H9 (cell line): ENCODE measurements around the gene NOL9. TPM values are rescaled to one million over a fixed set of nuclear protein-coding genes. Genes with fewer than 3 reads are reported as not detected.

Source experiments
- DNase-seq: peaks from one replicate; pipeline ENCODE4 v3.0.0-alpha.2; 2017
- H2AFZ ChIP-seq: one replicate; pipeline ENCODE4 v1.6.1; 2013; ENCODE audit warnings: mild to moderate bottlenecking, low read length, control low read depth, moderate library complexity
- H2AK5ac ChIP-seq: 2 replicates; pipeline ENCODE4 v1.6.1; 2013; ENCODE audit warnings: low read length, control low read depth, mixed read lengths; ENCODE audit not compliant: insufficient read length
- H2BK120ac ChIP-seq: one replicate; pipeline ENCODE4 v1.6.1; 2013; ENCODE audit warnings: low read depth, mild to moderate bottlenecking, low read length, control low read depth, inconsistent platforms; ENCODE audit not compliant: poor library complexity, severe bottlenecking
- H2BK12ac ChIP-seq: 2 replicates; pipeline ENCODE4 v1.6.1; 2013; ENCODE audit warnings: low read length, control low read depth, mixed read lengths, low read depth; ENCODE audit not compliant: insufficient read length
- H2BK15ac ChIP-seq: 2 replicates; pipeline ENCODE4 v1.6.1; 2013; ENCODE audit warnings: low read depth, low read length, control low read depth
- H2BK20ac ChIP-seq: one replicate; pipeline ENCODE4 v1.6.1; 2013; ENCODE audit warnings: low read depth, mild to moderate bottlenecking, low read length, control low read depth, inconsistent platforms; ENCODE audit not compliant: poor library complexity, severe bottlenecking
- H2BK5ac ChIP-seq: 2 replicates; pipeline ENCODE4 v1.6.1; 2013; ENCODE audit warnings: low read length, control low read depth, mixed read lengths; ENCODE audit not compliant: insufficient read length
- H3K14ac ChIP-seq: 2 replicates; pipeline ENCODE4 v1.6.1; 2013; ENCODE audit warnings: low read length, control low read depth; ENCODE audit not compliant: insufficient read depth
- H3K18ac ChIP-seq: 2 replicates; pipeline ENCODE4 v1.6.1; 2013; ENCODE audit warnings: low read depth, mild to moderate bottlenecking, mixed read lengths, low read length, control low read depth; ENCODE audit not compliant: insufficient read length
- H3K23ac ChIP-seq: 2 replicates; pipeline ENCODE4 v1.6.1; 2013; ENCODE audit warnings: low read length, control low read depth, mixed read lengths, low read depth; ENCODE audit not compliant: insufficient read length
- H3K23me2 ChIP-seq: 2 replicates; pipeline ENCODE4 v1.6.1; 2013; ENCODE audit warnings: low read depth, mild to moderate bottlenecking, mixed read lengths, low read length, control low read depth; ENCODE audit not compliant: insufficient read length, poor library complexity, severe bottlenecking
- H3K27ac ChIP-seq: 2 replicates; pipeline ENCODE4 v1.5.1; 2013; ENCODE audit warnings: low read length, control low read depth, mixed read lengths, low read depth; ENCODE audit not compliant: insufficient read length
- H3K27me3 ChIP-seq: 2 replicates; pipeline ENCODE4 v1.6.1; 2013; ENCODE audit warnings: low read length, control low read depth, inconsistent platforms; ENCODE audit not compliant: insufficient read depth
- H3K4ac ChIP-seq: 2 replicates; pipeline ENCODE4 v1.6.1; 2013; ENCODE audit warnings: low read depth, mild to moderate bottlenecking, control low read depth, inconsistent platforms, low read length, moderate library complexity
- H3K4me1 ChIP-seq: 2 replicates; pipeline ENCODE4 v1.6.1; 2013; ENCODE audit warnings: low read length, control low read depth, inconsistent platforms; ENCODE audit not compliant: insufficient read depth
- H3K4me2 ChIP-seq: 2 replicates; pipeline ENCODE4 v1.6.1; 2013; ENCODE audit warnings: low read length, control low read depth, mixed read lengths; ENCODE audit not compliant: insufficient read length, insufficient read depth
- H3K56ac ChIP-seq: 2 replicates; pipeline ENCODE4 v1.6.1; 2013; ENCODE audit warnings: low read depth, mild to moderate bottlenecking, mixed read lengths, low read length, control low read depth; ENCODE audit not compliant: insufficient read length
- H3K79me1 ChIP-seq: 2 replicates; pipeline ENCODE4 v1.6.1; 2013; ENCODE audit warnings: low read depth, mild to moderate bottlenecking, moderate library complexity, low read length, control low read depth, inconsistent platforms; ENCODE audit not compliant: insufficient read depth, poor library complexity, severe bottlenecking
- H3K79me2 ChIP-seq: 2 replicates; pipeline ENCODE4 v1.6.1; 2013; ENCODE audit warnings: low read length, control low read depth, inconsistent platforms; ENCODE audit not compliant: insufficient read depth
- H3K9ac ChIP-seq: 2 replicates; pipeline ENCODE4 v1.6.1; 2013; ENCODE audit warnings: low read length, control low read depth, mixed read lengths; ENCODE audit not compliant: insufficient read length; ENCODE audit errors: extremely low read depth
- H3K9me3 ChIP-seq: one replicate; pipeline ENCODE4 v1.6.1; 2013; ENCODE audit warnings: low read depth, low read length, inconsistent platforms; ENCODE audit not compliant: control insufficient read depth
- H3T11ph ChIP-seq: one replicate; pipeline ENCODE4 v1.6.1; 2013; ENCODE audit warnings: mild to moderate bottlenecking, low read length, control low read depth, inconsistent platforms
- H4K20me1 ChIP-seq: one replicate; pipeline ENCODE4 v1.6.1; 2013; ENCODE audit not compliant: control insufficient read depth, insufficient read length, insufficient read depth
- H4K5ac ChIP-seq: 2 replicates; pipeline ENCODE4 v1.6.1; 2013; ENCODE audit warnings: low read depth, mild to moderate bottlenecking, mixed read lengths, low read length, control low read depth; ENCODE audit not compliant: insufficient read length
- H4K8ac ChIP-seq: replicated peaks from 2 replicates; pipeline ENCODE4 v1.6.1; 2013; ENCODE audit warnings: low read length, control low read depth, mixed read lengths, low read depth; ENCODE audit not compliant: insufficient read length
- H4K91ac ChIP-seq: 2 replicates; pipeline ENCODE4 v1.6.1; 2013; ENCODE audit warnings: low read depth, mild to moderate bottlenecking, moderate library complexity, mixed read lengths, low read length, control low read depth; ENCODE audit not compliant: insufficient read length
- H3K27ac Mint-ChIP-seq, 3 experiments: 2 replicates in 2 of 3; 3 replicates in 1 of 3; pipeline ENCODE4 v1.8.0; 2020 to 2021; ENCODE audit warnings: mixed read lengths in 3 of 3, mild to moderate bottlenecking in 1 of 3, moderate library complexity in 1 of 3
- H3K27me3 Mint-ChIP-seq: 2 replicates; pipeline ENCODE4 v1.8.0; 2021; ENCODE audit warnings: low read depth, mild to moderate bottlenecking, moderate library complexity, mixed read lengths
- H3K36me3 Mint-ChIP-seq, 3 experiments: 2 replicates in 2 of 3; 3 replicates in 1 of 3; pipeline ENCODE4 v1.8.0; 2020 to 2021; ENCODE audit warnings: low read depth in 3 of 3, mixed read lengths in 3 of 3; ENCODE audit not compliant: insufficient read depth in 1 of 3
- H3K4me1 Mint-ChIP-seq, 2 experiments: 2 replicates each; pipeline ENCODE4 v1.8.0; 2020; ENCODE audit warnings: mixed read lengths in 2 of 2
- H3K4me3 Mint-ChIP-seq, 2 experiments: 2 replicates in 1 of 2; 3 replicates in 1 of 2; pipeline ENCODE4 v1.8.0; 2020 to 2021; ENCODE audit warnings: mild to moderate bottlenecking in 2 of 2, mixed read lengths in 2 of 2, moderate library complexity in 1 of 2
- H3K9me3 Mint-ChIP-seq, 2 experiments: 2 replicates in 1 of 2; 3 replicates in 1 of 2; pipeline ENCODE4 v1.8.0; 2020; ENCODE audit warnings: mild to moderate bottlenecking in 2 of 2, mixed read lengths in 2 of 2, moderate library complexity in 1 of 2
- WGBS: extraction: QIAGEN DNeasy Blood & Tissue Kit; methylation state at CpG from one replicate; pipeline ENCODE4 v1.1.7; 2013; ENCODE audit warnings: missing lambda C conversion rate, low lambda C conversion rate, mixed read lengths; ENCODE audit not compliant: insufficient read length; ENCODE audit errors: extremely low coverage; 5-methylcytosine and 5-hydroxymethylcytosine counted together
- total RNA-seq: library from RNA; stranded (reverse); gene quantifications from 2 replicates; pipeline ENCODE4 v1.2.1, GENCODE V29; 2021
- TF ChIP-seq, protein P1 (sequence below): fragments of 200-600 bp; sonication (generic); conservative IDR thresholded peaks from 3 replicates; pipeline ENCODE4 v1.8.0; 2021; ENCODE audit warnings: antibody characterized with exemption, mild to moderate bottlenecking

The NOL9 gene
- total RNA-seq, 1 experiment from 2014 or later: 50.4 TPM

DNA sequence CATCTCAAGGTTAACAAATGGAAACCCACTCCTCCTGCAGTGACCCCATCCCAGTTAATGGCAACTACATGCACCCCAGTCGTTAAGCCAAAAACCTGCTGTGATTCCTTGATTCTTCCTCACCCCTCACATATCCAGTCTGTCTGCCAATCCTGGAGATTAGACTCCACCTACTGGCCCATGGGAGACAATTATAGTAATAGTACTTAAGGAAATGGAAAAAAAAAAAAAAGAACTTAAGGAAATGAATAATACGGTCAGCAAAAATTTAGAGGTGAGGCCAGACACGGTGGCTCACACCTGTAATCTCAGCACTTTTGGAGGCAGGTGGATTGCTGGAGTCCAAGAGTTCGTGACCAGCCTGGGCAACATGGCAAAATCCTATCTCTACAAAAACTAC is 7.0 kb downstream of the NOL9 start:
- TF ChIP-seq, protein P1, sequence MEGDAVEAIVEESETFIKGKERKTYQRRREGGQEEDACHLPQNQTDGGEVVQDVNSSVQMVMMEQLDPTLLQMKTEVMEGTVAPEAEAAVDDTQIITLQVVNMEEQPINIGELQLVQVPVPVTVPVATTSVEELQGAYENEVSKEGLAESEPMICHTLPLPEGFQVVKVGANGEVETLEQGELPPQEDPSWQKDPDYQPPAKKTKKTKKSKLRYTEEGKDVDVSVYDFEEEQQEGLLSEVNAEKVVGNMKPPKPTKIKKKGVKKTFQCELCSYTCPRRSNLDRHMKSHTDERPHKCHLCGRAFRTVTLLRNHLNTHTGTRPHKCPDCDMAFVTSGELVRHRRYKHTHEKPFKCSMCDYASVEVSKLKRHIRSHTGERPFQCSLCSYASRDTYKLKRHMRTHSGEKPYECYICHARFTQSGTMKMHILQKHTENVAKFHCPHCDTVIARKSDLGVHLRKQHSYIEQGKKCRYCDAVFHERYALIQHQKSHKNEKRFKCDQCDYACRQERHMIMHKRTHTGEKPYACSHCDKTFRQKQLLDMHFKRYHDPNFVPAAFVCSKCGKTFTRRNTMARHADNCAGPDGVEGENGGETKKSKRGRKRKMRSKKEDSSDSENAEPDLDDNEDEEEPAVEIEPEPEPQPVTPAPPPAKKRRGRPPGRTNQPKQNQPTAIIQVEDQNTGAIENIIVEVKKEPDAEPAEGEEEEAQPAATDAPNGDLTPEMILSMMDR: no peak
- H3K9ac ChIP-seq: no peak overlapping the region
- no peak overlapping the region for H4K5ac ChIP-seq
- DNase-seq: no peak
- H2BK15ac ChIP-seq: no peak overlapping the region
- H3K27ac ChIP-seq: no peak overlapping the region
- H3K56ac ChIP-seq: no peak overlapping the region
- H3K4ac ChIP-seq: no peak overlapping the region
- H4K20me1 ChIP-seq: no peaks in the 10 kb centered on the region
- no peak overlapping the region for H2AFZ ChIP-seq
- no CpG with 5 or more reads among the region's 4 CpGs for WGBS
- no peak overlapping the region for H2BK12ac ChIP-seq
- no peak overlapping the region for H4K8ac ChIP-seq
- no peaks in the 10 kb centered on the region for H3K4me1 Mint-ChIP-seq
- no peaks in the 10 kb centered on the region for H3K9me3 ChIP-seq
- no peak overlapping the region for H3K4me2 ChIP-seq
- no peaks in the 10 kb centered on the region for H3K27me3 ChIP-seq
- no peak overlapping the region for H3T11ph ChIP-seq
- no peak overlapping the region for H3K18ac ChIP-seq
- no peaks in the 10 kb centered on the region for H3K23me2 ChIP-seq
- no peak overlapping the region for H3K23ac ChIP-seq
- no peak overlapping the region for H2BK120ac ChIP-seq
- H3K27ac Mint-ChIP-seq: no peak overlapping the region
- no peak overlapping the region for H4K91ac ChIP-seq
- no peaks in the 10 kb centered on the region; the same call in 1 of the 2 replicates for H3K27me3 Mint-ChIP-seq
- H3K79me2 ChIP-seq: no peaks in the 10 kb centered on the region; the same call in 1 of the 2 replicates
- no peaks in the 10 kb centered on the region for H3K9me3 Mint-ChIP-seq
- H2AK5ac ChIP-seq: no peak overlapping the region
- H3K79me1 ChIP-seq: no peaks in the 10 kb centered on the region
- H3K36me3 Mint-ChIP-seq: peaks cover 43 to 76% (median 67%) of the 10 kb centered on the region in 3 experiments
- no peak overlapping the region for H3K4me3 Mint-ChIP-seq
- H3K14ac ChIP-seq: no peak overlapping the region
- no peak overlapping the region for H2BK20ac ChIP-seq
- no peaks in the 10 kb centered on the region for H3K4me1 ChIP-seq
- no peak overlapping the region for H2BK5ac ChIP-seq
